ENCODE data around the gene PTPRK.

Gene PTPRK

DNA sequence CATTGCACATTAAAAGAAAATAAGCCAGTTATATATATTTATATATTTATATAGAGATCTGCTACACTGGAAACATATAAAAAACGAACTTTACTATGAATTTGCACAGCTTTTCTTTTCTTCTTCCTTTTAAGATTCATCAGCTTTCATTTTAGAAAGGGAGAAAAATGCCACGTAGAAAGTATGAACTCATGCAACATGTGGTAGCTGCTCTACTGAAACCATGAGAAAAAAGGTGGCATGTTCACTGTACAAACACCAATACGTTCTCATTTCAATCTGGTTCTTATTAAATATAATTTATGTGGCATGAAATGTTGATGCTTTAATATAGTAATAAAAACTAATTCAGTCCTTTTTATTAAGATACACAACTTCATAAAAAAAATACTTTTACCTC, 550.7 kb downstream of the PTPRK start:
- no peak for ATAC-seq
- TF ChIP-seq, protein P1, sequence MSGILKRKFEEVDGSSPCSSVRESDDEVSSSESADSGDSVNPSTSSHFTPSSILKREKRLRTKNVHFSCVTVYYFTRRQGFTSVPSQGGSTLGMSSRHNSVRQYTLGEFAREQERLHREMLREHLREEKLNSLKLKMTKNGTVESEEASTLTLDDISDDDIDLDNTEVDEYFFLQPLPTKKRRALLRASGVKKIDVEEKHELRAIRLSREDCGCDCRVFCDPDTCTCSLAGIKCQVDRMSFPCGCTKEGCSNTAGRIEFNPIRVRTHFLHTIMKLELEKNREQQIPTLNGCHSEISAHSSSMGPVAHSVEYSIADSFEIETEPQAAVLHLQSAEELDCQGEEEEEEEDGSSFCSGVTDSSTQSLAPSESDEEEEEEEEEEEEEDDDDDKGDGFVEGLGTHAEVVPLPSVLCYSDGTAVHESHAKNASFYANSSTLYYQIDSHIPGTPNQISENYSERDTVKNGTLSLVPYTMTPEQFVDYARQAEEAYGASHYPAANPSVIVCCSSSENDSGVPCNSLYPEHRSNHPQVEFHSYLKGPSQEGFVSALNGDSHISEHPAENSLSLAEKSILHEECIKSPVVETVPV (CRISPR knock-in tag; IDR thresholded peaks at IDR 0.05) = no peak
- TF ChIP-seq, protein P2, sequence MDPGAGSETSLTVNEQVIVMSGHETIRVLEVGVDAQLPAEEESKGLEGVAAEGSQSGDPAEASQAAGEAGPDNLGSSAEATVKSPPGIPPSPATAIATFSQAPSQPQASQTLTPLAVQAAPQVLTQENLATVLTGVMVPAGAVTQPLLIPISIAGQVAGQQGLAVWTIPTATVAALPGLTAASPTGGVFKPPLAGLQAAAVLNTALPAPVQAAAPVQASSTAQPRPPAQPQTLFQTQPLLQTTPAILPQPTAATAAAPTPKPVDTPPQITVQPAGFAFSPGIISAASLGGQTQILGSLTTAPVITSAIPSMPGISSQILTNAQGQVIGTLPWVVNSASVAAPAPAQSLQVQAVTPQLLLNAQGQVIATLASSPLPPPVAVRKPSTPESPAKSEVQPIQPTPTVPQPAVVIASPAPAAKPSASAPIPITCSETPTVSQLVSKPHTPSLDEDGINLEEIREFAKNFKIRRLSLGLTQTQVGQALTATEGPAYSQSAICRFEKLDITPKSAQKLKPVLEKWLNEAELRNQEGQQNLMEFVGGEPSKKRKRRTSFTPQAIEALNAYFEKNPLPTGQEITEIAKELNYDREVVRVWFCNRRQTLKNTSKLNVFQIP (CRISPR knock-in tag; IDR thresholded peaks at IDR 0.05; ENCODE audit: borderline replicate concordance, low read depth) = no peak
- TF ChIP-seq ZFP30 (CRISPR knock-in tag; IDR thresholded peaks at IDR 0.05) = no peak
- no peak for TF ChIP-seq ARNTL (CRISPR knock-in tag; IDR thresholded peaks at IDR 0.05; ENCODE audit: borderline replicate concordance, low read depth)
- no peak for TF ChIP-seq GLIS3 (CRISPR knock-in tag; IDR thresholded peaks at IDR 0.05)
- no peak for TF ChIP-seq ZNF70 (CRISPR knock-in tag; IDR thresholded peaks at IDR 0.05)
- no peak for TF ChIP-seq TSHZ2 (CRISPR knock-in tag; IDR thresholded peaks at IDR 0.05)
- TF ChIP-seq, protein P3, sequence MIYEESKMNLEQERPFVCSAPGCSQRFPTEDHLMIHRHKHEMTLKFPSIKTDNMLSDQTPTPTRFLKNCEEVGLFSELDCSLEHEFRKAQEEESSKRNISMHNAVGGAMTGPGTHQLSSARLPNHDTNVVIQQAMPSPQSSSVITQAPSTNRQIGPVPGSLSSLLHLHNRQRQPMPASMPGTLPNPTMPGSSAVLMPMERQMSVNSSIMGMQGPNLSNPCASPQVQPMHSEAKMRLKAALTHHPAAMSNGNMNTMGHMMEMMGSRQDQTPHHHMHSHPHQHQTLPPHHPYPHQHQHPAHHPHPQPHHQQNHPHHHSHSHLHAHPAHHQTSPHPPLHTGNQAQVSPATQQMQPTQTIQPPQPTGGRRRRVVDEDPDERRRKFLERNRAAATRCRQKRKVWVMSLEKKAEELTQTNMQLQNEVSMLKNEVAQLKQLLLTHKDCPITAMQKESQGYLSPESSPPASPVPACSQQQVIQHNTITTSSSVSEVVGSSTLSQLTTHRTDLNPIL (CRISPR knock-in tag; IDR thresholded peaks at IDR 0.05; ENCODE audit: low read depth) = no peak
- TF ChIP-seq ZNF8 (CRISPR knock-in tag; IDR thresholded peaks at IDR 0.05) = no peak
- TF ChIP-seq ZC3H10 (CRISPR knock-in tag; IDR thresholded peaks at IDR 0.05) = no peak
- no peak for TF ChIP-seq SNAI2 (CRISPR knock-in tag; IDR thresholded peaks at IDR 0.05)
- TF ChIP-seq PPARA (CRISPR knock-in tag; IDR thresholded peaks at IDR 0.05; ENCODE audit: borderline replicate concordance) = no peak
- TF ChIP-seq PATZ1 (CRISPR knock-in tag; IDR thresholded peaks at IDR 0.05; ENCODE audit: borderline replicate concordance) = no peak
- no peak for TF ChIP-seq TCF4 (CRISPR knock-in tag; IDR thresholded peaks at IDR 0.05; ENCODE audit: borderline replicate concordance)
- no peak for TF ChIP-seq OSR1 (CRISPR knock-in tag; IDR thresholded peaks at IDR 0.05)
- TF ChIP-seq ESRRG (CRISPR knock-in tag; IDR thresholded peaks at IDR 0.05) = no peak
- TF ChIP-seq ISL1 (CRISPR knock-in tag; IDR thresholded peaks at IDR 0.05) = no peak

DNA sequence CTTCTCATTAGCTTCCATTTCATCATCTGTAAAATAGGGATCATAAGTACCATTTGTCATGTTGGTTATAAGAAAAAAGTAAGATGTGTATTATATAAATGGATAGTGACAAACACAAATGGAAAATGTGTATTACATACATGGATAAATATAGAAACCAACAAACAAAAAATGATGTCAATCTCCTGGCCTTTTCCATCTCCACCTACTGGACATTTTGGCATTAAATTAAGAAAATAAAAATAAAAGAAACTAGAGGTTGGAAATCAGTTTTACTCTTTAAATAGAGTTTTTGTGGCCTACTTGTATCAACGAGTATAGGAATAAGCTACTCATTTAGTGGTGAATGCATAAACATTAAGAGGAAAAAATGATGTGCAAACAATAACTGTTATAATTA, 552.0 kb downstream of the PTPRK start:
- TF ChIP-seq BACH2 (CRISPR knock-in tag; IDR thresholded peaks at IDR 0.05; ENCODE audit: borderline replicate concordance) = no peak
- no peak for TF ChIP-seq ISL1 (CRISPR knock-in tag; IDR thresholded peaks at IDR 0.05)
- TF ChIP-seq ZC3H10 (CRISPR knock-in tag; IDR thresholded peaks at IDR 0.05) = no peak
- no peak for TF ChIP-seq SNAI2 (CRISPR knock-in tag; IDR thresholded peaks at IDR 0.05)
- no peak for TF ChIP-seq ZNF70 (CRISPR knock-in tag; IDR thresholded peaks at IDR 0.05)
- TF ChIP-seq ESRRG (CRISPR knock-in tag; IDR thresholded peaks at IDR 0.05) = no peak
- TF ChIP-seq, protein P1 (CRISPR knock-in tag; IDR thresholded peaks at IDR 0.05) = no peak
- no peak for TF ChIP-seq ZFP30 (CRISPR knock-in tag; IDR thresholded peaks at IDR 0.05)
- no peak for TF ChIP-seq OSR1 (CRISPR knock-in tag; IDR thresholded peaks at IDR 0.05)
- no peak for TF ChIP-seq PPARA (CRISPR knock-in tag; IDR thresholded peaks at IDR 0.05; ENCODE audit: borderline replicate concordance)
- no peak for TF ChIP-seq CSDC2 (CRISPR knock-in tag; IDR thresholded peaks at IDR 0.05)
- TF ChIP-seq TCF4 (CRISPR knock-in tag; IDR thresholded peaks at IDR 0.05; ENCODE audit: borderline replicate concordance) = no peak
- TF ChIP-seq RARB (CRISPR knock-in tag; IDR thresholded peaks at IDR 0.05) = no peak
- no peak for TF ChIP-seq ZNF8 (CRISPR knock-in tag; IDR thresholded peaks at IDR 0.05)
- TF ChIP-seq, protein P3 (CRISPR knock-in tag; IDR thresholded peaks at IDR 0.05; ENCODE audit: low read depth) = no peak
- TF ChIP-seq, protein P2 (CRISPR knock-in tag; IDR thresholded peaks at IDR 0.05; ENCODE audit: borderline replicate concordance, low read depth) = no peak
- TF ChIP-seq ZNF565 (CRISPR knock-in tag; conservative IDR thresholded peaks at IDR 0.05; ENCODE audit: low read depth) = no peak
- no peak for ATAC-seq

Data from SK-N-SH treated with all-trans-retinoic acid at 6 μM for 48 hours (cell line).